KOPT-K1 (cell line): ENCODE results near the gene ITGB5.

Experiments
- H3K27ac ChIP-seq: fragments of 200-600 bp; sonication (generic); 2 replicates; pipeline ENCODE4 v1.5.1; 2016; ENCODE audit warnings: antibody characterized with exemption, mild to moderate bottlenecking, low read depth, low read length; ENCODE audit not compliant: poor library complexity, severe bottlenecking
- H3K36me3 ChIP-seq: fragments of 200-600 bp; sonication (generic); 2 replicates; pipeline ENCODE4 v1.5.1; 2017; ENCODE audit warnings: antibody characterized with exemption, mild to moderate bottlenecking, low read length, moderate library complexity; ENCODE audit not compliant: insufficient read depth
- H3K9me3 ChIP-seq: fragments of 200-600 bp; sonication (generic); 2 replicates; pipeline ENCODE4 v1.5.1; 2017; ENCODE audit warnings: antibody characterized with exemption, low read length, mild to moderate bottlenecking; ENCODE audit not compliant: insufficient read depth, poor library complexity, severe bottlenecking

Gene ITGB5

DNA sequence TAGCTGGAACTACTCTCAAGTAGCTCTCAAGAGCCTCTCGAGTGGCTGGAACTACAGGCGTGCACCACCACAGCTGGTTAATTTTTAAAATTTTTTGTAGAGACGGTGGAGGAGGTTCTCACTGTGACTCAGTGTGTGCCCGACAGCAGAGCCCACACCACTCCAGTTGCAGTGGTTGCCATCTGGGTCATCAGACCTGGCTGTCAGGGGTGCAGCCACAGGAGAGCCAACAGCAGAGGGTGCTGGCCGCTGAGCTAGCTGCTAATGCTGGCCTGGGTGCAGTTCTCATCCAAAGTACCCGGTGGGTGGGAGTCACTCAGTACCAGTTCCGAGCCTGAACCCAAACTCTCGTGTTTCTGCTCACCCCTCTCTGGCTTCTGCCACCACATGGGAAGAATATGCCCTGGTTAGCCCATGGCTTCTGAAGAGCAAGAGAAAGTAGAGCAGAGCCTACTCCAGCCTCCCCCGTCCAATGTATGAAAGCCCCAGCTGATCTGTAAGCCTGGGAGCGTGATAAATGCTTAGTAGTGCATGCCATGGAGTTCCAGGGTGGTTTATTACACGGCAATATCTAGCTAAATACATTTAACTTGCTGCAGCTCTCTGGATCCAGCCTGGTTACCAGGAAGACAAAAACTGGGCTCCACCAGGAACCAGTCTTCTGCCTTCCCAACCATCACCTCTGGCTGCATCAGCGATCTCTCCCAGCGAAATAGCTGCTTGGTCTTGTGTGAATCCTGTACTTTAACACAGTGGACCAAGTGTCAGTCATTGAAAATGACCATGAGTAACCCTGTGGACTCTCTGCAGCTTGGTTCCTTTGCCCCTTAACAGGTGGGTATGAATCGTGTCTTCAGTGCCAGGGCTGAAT, 139.8 kb downstream of the ITGB5 start:
- H3K27ac ChIP-seq = no peak overlapping the region
- H3K36me3 ChIP-seq = peaks cover 52% of the 10 kb centered on the region
- no peaks in the 10 kb centered on the region for H3K9me3 ChIP-seq

DNA sequence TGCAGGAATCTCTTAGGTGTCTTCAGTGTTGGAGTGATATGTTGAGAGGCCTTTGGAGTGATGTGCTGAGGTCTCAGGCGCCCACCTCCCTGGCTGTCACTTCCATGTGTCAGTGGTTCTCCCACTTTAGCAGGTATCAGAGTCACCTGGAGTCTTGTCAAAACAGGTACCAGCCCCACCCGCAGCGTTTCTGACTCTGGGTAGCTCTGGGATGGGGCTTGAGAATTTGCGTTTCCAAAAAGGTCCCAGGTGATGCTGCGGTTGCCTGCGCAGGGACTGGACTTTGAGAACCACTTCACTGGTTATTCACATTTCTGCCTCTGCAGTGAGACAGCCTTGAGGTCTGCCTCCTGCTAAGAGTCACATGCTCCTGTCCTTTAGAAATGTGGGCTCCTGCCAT, 141.4 kb downstream of the ITGB5 start:
- peaks cover 68% of the 10 kb centered on the region for H3K36me3 ChIP-seq
- H3K27ac ChIP-seq = no peak overlapping the region
- no peaks in the 10 kb centered on the region for H3K9me3 ChIP-seq

- H3K36me3 ChIP-seq = peaks cover 97% of the 10 kb centered on the region
- no peak overlapping the region for H3K27ac ChIP-seq
- H3K9me3 ChIP-seq = no peaks in the 10 kb centered on the region
Measured at GRCh38 chr3:124741027-124741426, 146.1 kb downstream of the ITGB5 start.

GRCh38 chr3:124731760-124732159, 155.4 kb downstream of the ITGB5 start:
- peaks cover 38% of the 10 kb centered on the region for H3K36me3 ChIP-seq
- no peak overlapping the region for H3K27ac ChIP-seq
- H3K9me3 ChIP-seq = no peaks in the 10 kb centered on the region

DNA sequence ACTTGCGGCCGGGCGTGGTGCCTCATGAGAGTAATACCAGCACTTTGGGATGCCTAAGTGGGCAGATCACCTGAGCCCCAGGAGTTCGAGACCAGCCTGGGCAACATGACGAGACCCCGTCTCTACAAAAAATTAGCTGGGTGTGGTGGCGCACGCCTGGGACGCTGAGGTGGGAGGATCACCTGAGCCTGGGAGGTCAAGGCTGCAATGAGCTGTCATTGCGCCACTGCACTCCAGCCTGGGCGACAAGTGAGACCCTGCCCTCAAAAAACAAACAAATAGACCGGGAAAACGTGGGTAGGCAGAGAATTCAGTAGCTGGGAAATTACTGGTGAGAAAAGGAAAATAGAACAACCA, 156.2 kb downstream of the ITGB5 start:
- Histone ChIP-seq H3K9me3 (no peaks in the 10 kb centered on the region), H3K27ac (peak overlapping the region; percentile 84), H3K36me3 (peaks cover 30% of the 10 kb centered on the region)

GRCh38 chr3:124730129-124730940, 156.8 kb downstream of the ITGB5 start, which contains the start of gene UMPS:
Gene UMPS (plus strand): TSS chr3:124730452. CDS start chr3:124730472, 20 bp downstream.
- H3K27ac ChIP-seq = peak within 1 kb of the TSS; percentile 84
- H3K9me3 ChIP-seq = no peaks in the 10 kb centered on the region
- peaks cover 24% of the 10 kb centered on the region for H3K36me3 ChIP-seq

DNA sequence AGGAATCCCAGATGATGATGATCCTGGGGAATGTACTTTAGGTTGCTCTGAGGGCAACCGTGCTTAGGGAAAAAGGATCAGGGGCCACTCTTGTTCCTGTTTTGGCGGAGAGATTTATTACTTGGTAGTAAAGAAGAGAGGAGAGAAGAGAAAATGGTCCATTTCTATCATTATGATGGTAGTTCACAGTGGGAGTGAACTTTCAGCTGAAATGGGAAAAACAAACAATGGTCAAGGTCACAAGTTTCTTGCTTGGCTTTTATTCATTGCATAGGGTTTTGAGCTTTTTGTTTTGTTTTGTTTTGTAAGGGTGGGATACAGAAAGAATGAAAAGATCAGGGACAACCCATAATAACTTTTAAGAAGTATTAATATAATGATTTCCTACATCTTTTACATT, 164.6 kb downstream of the ITGB5 start:
- Histone ChIP-seq H3K27ac (no peak overlapping the region), H3K36me3 (no peaks in the 10 kb centered on the region), H3K9me3 (no peaks in the 10 kb centered on the region)

DNA sequence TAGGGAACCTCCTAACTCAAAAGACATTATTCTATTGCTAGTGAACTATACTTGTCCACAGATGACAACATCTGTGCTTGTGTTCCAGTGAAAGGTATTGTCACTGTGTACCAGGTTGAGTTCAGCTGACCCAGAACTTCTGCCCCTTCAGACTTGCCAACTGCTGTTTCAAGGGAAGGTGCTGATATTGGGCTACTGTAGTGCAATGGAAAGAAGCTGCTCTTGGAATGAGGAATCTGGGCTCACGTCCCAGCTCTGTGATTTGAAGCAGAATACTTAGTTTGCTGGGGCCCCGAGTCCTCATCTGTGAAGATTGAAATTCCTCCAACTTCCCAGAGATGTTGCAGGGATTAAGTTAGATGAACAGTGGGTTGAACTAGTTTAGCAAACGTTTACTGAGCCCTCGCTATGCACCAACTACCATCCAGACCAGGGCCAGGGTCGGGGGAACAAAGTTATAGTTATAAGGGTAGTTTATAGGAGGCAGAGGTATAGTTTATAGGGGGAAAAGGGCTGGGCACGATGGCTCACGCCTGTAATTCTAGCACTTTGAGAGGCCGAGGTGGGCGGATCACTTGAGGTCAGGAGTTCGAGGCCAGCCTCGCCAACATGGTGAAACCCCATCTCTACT, 172.8 kb downstream of the ITGB5 start:
- no peaks in the 10 kb centered on the region for H3K9me3 ChIP-seq
- H3K36me3 ChIP-seq = no peaks in the 10 kb centered on the region
- H3K27ac ChIP-seq = no peak overlapping the region
